GM12878 (cell line): Measurements from ENCODE around the gene TMIGD3. TPM values are rescaled to one million over a fixed set of nuclear protein-coding genes. Genes with fewer than 3 reads are reported as not detected.

Experiments
- ASH2L ChIP-seq: fragments of 300-600, 200-600 bp; sonication (generic); IDR thresholded peaks from 2 replicates; pipeline ENCODE4 v1.6.1; 2017; ENCODE audit warnings: low read depth, mild to moderate bottlenecking, borderline replicate concordance
- ATF7 ChIP-seq: fragments of 450-650 bp; IDR thresholded peaks from 2 replicates; pipeline ENCODE4 v1.6.1; 2016; ENCODE audit warnings: low read depth, mild to moderate bottlenecking
- CBFB ChIP-seq: IDR thresholded peaks from 2 replicates; pipeline ENCODE4 v1.6.1; 2016; ENCODE audit warnings: antibody characterized with exemption, low read depth
- CBX5 ChIP-seq: sonication (generic); IDR thresholded peaks from 2 replicates; pipeline ENCODE4 v1.6.1; 2016; ENCODE audit warnings: low read depth, moderate library complexity, mild to moderate bottlenecking, inconsistent platforms
- DPF2 ChIP-seq: fragments of 450-650 bp; IDR thresholded peaks from 2 replicates; pipeline ENCODE4 v1.6.1; 2017; ENCODE audit warnings: mild to moderate bottlenecking
- EED ChIP-seq: sonication (generic); IDR thresholded peaks from 2 replicates; pipeline ENCODE4 v1.6.1; 2016; ENCODE audit warnings: antibody characterized with exemption, low read depth
- HDAC6 ChIP-seq: fragments of 200-600 bp; sonication (generic); IDR thresholded peaks from one replicate; pipeline ENCODE4 v1.8.0; 2017; ENCODE audit warnings: antibody characterized with exemption; ENCODE audit not compliant: unreplicated experiment
- HDGF ChIP-seq: fragments of 450-650 bp; IDR thresholded peaks from 2 replicates; pipeline ENCODE4 v1.6.1; 2016; ENCODE audit warnings: antibody characterized with exemption
- KLF5 ChIP-seq: fragments of 450-650 bp; IDR thresholded peaks from 2 replicates; pipeline ENCODE4 v1.6.1; 2014; ENCODE audit warnings: mild to moderate bottlenecking; ENCODE audit not compliant: partially characterized antibody
- MTA2 ChIP-seq: fragments of 450-650 bp; IDR thresholded peaks from 2 replicates; pipeline ENCODE4 v1.6.1; 2016; ENCODE audit warnings: low read depth, mild to moderate bottlenecking, moderate library complexity
- POLR2AphosphoS5 ChIP-seq: IDR thresholded peaks from 2 replicates; pipeline ENCODE4 v1.6.1; 2011; ENCODE audit warnings: mild to moderate bottlenecking, low read length, inconsistent platforms
- RAD51 ChIP-seq: fragments of 450-650 bp; IDR thresholded peaks from 2 replicates; pipeline ENCODE4 v1.6.1; 2016; ENCODE audit warnings: moderate library complexity, mild to moderate bottlenecking, inconsistent platforms
- RUNX3 ChIP-seq: IDR thresholded peaks from 2 replicates; pipeline ENCODE4 v1.6.1; 2012; ENCODE audit warnings: low read length, inconsistent platforms
- SIX5 ChIP-seq: IDR thresholded peaks from 2 replicates; pipeline ENCODE4 v1.6.1; 2011; ENCODE audit warnings: mild to moderate bottlenecking, low read depth, low read length, moderate library complexity; ENCODE audit not compliant: severe bottlenecking
- TAF1 ChIP-seq: IDR thresholded peaks from 2 replicates; pipeline ENCODE4 v1.6.1; 2011; ENCODE audit warnings: mild to moderate bottlenecking, low read depth, low read length, borderline replicate concordance
- WRNIP1 ChIP-seq: IDR thresholded peaks from 2 replicates; pipeline ENCODE4 v1.6.1; 2011; ENCODE audit warnings: low read depth, low read length, improper control_type of control experiment, borderline replicate concordance
- polyA plus RNA-seq, 11 experiments: library from polyadenylated mRNA; depleted of rRNA in 4 of 11; unstranded in 6 of 11; stranded (reverse) in 5 of 11; fragments of >200 nt; fragmentation: Nextera tagmentation in 4 of 11; fragmentation: Illumina TruSeq in 1 of 11; extraction: Ambion mirVana in 4 of 11; extraction: Trizol in 1 of 11; gene quantifications; 1 replicate in 1 of 11; 2 replicates in 10 of 11; pipeline versions ENCODE4 v1.2.1 to v1.2.3, GENCODE V29; 2011 to 2016; ENCODE audit warnings: inconsistent platforms in 2 of 11, missing spikeins in 2 of 11, low read depth in 1 of 11
- total RNA-seq, 4 experiments: library from RNA; depleted of rRNA in 3 of 4; stranded (reverse); fragments of >200 nt in 3 of 4; fragmentation: Illumina TruSeq in 1 of 4; extraction: Trizol in 1 of 4; gene quantifications; 2 replicates each; pipeline versions ENCODE4 v1.2.1 to v1.2.3, GENCODE V29; 2013 to 2021
- TF ChIP-seq, protein P1 (sequence below): fragments of 450-650 bp; IDR thresholded peaks from 2 replicates; pipeline ENCODE4 v1.6.1; 2017; ENCODE audit warnings: mild to moderate bottlenecking, moderate library complexity
- TF ChIP-seq, protein P2 (sequence below): IDR thresholded peaks from 2 replicates; pipeline ENCODE4 v1.6.1; 2011; ENCODE audit warnings: mild to moderate bottlenecking, low read depth, low read length, moderate library complexity; ENCODE audit not compliant: insufficient replicate concordance
- TF ChIP-seq, protein P3 (sequence below): IDR thresholded peaks from 2 replicates; pipeline ENCODE4 v1.6.1; 2012; ENCODE audit warnings: low read depth, low read length, improper control_type of control experiment
- TF ChIP-seq, protein P4 (sequence below): fragments of 450-650 bp; IDR thresholded peaks from 2 replicates; pipeline ENCODE4 v1.6.1; 2016; ENCODE audit warnings: mild to moderate bottlenecking
- TF ChIP-seq, protein P5 (sequence below): IDR thresholded peaks from 2 replicates; pipeline ENCODE4 v1.6.1; 2012; ENCODE audit warnings: mild to moderate bottlenecking, low read depth, low read length

TMIGD3 gene
- total and polyA plus RNA-seq, 10 of the 15 experiments (the other 5 are each of a cell fraction or from before 2014, with no cell fraction given) = 0.17 TPM; not detected in 9

DNA sequence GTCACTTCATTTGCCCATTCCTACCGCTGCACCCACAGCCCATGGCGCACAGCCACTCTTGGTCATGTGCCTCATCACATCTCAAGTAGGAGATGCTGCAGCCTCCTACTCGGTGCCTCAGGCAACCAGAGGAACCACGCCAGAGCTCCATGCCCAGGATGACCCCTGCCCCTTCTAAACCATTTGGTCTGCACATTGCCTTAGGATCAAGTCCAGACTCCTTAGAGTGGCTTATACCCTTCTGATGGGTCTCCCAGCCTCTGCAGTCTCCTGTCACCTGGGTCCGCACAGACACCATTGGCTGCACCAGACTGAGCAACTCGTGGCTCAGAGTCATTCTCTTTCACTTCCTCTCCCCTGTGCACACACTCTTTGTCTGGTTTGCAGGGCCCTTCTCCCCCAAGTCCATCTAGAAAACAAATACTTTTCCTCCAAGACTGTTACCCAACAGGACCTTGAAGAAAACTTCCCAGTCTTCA lies 2.2 kb upstream of the TMIGD3 start (continued):
- TF ChIP-seq, protein P1, sequence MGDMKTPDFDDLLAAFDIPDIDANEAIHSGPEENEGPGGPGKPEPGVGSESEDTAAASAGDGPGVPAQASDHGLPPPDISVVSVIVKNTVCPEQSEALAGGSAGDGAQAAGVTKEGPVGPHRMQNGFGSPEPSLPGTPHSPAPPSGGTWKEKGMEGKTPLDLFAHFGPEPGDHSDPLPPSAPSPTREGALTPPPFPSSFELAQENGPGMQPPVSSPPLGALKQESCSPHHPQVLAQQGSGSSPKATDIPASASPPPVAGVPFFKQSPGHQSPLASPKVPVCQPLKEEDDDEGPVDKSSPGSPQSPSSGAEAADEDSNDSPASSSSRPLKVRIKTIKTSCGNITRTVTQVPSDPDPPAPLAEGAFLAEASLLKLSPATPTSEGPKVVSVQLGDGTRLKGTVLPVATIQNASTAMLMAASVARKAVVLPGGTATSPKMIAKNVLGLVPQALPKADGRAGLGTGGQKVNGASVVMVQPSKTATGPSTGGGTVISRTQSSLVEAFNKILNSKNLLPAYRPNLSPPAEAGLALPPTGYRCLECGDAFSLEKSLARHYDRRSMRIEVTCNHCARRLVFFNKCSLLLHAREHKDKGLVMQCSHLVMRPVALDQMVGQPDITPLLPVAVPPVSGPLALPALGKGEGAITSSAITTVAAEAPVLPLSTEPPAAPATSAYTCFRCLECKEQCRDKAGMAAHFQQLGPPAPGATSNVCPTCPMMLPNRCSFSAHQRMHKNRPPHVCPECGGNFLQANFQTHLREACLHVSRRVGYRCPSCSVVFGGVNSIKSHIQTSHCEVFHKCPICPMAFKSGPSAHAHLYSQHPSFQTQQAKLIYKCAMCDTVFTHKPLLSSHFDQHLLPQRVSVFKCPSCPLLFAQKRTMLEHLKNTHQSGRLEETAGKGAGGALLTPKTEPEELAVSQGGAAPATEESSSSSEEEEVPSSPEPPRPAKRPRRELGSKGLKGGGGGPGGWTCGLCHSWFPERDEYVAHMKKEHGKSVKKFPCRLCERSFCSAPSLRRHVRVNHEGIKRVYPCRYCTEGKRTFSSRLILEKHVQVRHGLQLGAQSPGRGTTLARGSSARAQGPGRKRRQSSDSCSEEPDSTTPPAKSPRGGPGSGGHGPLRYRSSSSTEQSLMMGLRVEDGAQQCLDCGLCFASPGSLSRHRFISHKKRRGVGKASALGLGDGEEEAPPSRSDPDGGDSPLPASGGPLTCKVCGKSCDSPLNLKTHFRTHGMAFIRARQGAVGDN = peak; percentile 83
- TF ChIP-seq RUNX3 = peak; percentile 19; the same call in 1 of the 2 replicates
- TF ChIP-seq WRNIP1 = no peak
- TF ChIP-seq CBFB = no peak
- peak; percentile 37; the same call in 1 of the 2 replicates for TF ChIP-seq EED
- TF ChIP-seq, protein P2, sequence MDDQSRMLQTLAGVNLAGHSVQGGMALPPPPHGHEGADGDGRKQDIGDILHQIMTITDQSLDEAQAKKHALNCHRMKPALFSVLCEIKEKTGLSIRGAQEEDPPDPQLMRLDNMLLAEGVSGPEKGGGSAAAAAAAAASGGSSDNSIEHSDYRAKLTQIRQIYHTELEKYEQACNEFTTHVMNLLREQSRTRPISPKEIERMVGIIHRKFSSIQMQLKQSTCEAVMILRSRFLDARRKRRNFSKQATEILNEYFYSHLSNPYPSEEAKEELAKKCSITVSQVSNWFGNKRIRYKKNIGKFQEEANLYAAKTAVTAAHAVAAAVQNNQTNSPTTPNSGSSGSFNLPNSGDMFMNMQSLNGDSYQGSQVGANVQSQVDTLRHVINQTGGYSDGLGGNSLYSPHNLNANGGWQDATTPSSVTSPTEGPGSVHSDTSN = no peak
- TF ChIP-seq, protein P3, sequence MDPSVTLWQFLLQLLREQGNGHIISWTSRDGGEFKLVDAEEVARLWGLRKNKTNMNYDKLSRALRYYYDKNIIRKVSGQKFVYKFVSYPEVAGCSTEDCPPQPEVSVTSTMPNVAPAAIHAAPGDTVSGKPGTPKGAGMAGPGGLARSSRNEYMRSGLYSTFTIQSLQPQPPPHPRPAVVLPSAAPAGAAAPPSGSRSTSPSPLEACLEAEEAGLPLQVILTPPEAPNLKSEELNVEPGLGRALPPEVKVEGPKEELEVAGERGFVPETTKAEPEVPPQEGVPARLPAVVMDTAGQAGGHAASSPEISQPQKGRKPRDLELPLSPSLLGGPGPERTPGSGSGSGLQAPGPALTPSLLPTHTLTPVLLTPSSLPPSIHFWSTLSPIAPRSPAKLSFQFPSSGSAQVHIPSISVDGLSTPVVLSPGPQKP = no peak
- TF ChIP-seq RAD51 = peak; percentile 64
- TF ChIP-seq, protein P4, sequence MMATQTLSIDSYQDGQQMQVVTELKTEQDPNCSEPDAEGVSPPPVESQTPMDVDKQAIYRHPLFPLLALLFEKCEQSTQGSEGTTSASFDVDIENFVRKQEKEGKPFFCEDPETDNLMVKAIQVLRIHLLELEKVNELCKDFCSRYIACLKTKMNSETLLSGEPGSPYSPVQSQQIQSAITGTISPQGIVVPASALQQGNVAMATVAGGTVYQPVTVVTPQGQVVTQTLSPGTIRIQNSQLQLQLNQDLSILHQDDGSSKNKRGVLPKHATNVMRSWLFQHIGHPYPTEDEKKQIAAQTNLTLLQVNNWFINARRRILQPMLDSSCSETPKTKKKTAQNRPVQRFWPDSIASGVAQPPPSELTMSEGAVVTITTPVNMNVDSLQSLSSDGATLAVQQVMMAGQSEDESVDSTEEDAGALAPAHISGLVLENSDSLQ = peak; percentile 26; the same call in 1 of the 2 replicates
- 0 out of 2 replicates have a peak, but pooled peaks have one; percentile 31 for TF ChIP-seq CBX5
- peak; percentile 61 for TF ChIP-seq HDGF
- TF ChIP-seq POLR2AphosphoS5 = 0 out of 2 replicates have a peak, but pooled peaks have one; percentile 53
- TF ChIP-seq DPF2 = peak; percentile 70
- peak; percentile 60; the same call in 1 of the 2 replicates for TF ChIP-seq MTA2
- peak; percentile 34 for TF ChIP-seq KLF5
- no peak for TF ChIP-seq SIX5
- TF ChIP-seq HDAC6 = no peak
- TF ChIP-seq TAF1 = peak; percentile 44; the same call in 1 of the 2 replicates
- TF ChIP-seq ATF7 = peak; percentile 62
- TF ChIP-seq, protein P5, sequence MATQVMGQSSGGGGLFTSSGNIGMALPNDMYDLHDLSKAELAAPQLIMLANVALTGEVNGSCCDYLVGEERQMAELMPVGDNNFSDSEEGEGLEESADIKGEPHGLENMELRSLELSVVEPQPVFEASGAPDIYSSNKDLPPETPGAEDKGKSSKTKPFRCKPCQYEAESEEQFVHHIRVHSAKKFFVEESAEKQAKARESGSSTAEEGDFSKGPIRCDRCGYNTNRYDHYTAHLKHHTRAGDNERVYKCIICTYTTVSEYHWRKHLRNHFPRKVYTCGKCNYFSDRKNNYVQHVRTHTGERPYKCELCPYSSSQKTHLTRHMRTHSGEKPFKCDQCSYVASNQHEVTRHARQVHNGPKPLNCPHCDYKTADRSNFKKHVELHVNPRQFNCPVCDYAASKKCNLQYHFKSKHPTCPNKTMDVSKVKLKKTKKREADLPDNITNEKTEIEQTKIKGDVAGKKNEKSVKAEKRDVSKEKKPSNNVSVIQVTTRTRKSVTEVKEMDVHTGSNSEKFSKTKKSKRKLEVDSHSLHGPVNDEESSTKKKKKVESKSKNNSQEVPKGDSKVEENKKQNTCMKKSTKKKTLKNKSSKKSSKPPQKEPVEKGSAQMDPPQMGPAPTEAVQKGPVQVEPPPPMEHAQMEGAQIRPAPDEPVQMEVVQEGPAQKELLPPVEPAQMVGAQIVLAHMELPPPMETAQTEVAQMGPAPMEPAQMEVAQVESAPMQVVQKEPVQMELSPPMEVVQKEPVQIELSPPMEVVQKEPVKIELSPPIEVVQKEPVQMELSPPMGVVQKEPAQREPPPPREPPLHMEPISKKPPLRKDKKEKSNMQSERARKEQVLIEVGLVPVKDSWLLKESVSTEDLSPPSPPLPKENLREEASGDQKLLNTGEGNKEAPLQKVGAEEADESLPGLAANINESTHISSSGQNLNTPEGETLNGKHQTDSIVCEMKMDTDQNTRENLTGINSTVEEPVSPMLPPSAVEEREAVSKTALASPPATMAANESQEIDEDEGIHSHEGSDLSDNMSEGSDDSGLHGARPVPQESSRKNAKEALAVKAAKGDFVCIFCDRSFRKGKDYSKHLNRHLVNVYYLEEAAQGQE = no peak
- TF ChIP-seq ASH2L = no peak
